NCI-H1930 (cell line): Measurements from ENCODE around the gene HMCN2.

Experiments used
- DNase-seq, 2 experiments: peaks; one replicate each; lab custom pipeline; 2025; lab: John Stamatoyannopoulos, UW

The HMCN2 gene

DNA sequence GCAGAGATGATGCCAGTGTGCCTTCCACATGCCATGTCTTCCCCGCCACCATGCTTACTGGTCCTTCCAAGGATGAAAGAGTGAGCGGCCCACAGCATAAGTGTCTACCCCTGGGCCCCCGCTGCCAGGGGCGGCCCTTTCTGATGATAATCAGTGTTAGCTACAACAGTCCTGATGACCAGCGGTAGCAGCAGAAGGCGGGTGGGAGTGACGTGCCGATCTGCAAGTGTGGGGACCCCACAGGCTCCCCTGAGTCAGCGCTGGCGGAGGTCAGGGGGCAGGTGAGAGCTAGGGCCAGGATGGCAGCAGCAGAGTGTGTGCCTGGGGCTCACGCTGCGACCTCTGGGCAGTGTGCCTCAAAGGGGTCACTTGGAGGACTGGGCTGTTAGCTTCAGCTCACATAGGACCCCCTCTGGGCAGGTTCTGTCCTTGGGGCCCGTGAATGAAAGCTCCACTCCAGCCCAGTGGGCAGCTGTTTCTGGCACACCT is 80.4 kb downstream of the HMCN2 start:
- DNase-seq: no peak

DNA sequence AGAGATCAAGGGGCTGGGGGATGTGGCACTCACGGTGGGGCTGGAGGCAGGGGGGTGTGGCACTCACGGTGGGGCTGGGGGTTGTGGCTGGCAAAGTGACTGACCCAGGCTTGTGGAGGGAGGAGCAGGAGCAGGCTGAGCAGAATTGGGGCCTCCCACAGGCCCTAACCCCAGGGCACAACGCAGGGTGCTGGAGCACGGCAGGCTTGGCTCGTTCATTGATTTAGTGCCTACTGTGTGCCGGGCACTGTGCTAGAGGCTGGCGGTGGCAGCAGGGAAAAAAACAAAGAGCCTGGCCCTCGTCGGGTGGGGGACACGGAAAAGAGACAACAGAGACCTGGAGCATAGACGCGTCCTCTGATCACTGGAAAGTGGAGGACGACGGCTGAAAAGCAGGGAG is 80.9 kb downstream of the HMCN2 start:
- no peak for DNase-seq

DNA sequence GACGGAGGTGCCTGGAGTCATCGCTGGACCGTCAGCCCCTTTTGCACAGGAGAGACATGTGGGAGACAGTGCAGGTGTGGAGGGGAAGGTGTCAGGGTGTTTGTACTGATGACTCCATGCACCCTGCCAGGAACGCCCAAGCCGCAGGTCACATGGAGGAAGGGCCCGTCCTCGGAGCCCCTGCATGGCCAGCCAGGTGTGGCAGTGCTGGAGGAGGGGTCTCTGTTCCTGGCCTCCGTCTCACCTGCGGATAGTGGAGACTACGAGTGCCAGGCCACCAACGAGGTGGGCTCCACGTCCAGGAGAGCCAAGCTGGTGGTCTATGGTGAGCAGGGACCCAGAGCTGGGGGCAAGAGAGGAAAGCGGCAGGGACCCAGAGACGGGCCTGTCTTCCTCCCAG is 81.5 kb downstream of the HMCN2 start:
- no peak for DNase-seq

DNA sequence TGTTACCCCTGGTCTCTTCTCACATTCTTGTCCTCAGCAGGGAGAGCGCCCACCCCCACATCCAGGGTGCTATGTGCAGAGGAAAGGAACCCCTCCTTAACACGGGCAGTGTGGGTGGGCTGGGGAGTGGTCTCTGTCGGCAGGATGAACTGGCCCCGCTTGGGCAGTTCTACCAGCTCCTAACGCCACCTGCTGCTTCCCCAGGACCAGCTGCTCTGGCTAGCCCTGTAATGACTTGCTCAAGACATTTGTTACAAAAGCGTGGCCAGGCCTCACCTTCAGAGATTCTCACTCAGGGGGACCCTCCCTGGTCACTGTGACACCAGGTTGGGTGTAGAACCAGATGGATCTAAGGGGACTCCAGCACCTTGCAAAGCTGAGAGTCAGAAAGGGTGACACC is 82.4 kb downstream of the HMCN2 start:
- no peak for DNase-seq

DNA sequence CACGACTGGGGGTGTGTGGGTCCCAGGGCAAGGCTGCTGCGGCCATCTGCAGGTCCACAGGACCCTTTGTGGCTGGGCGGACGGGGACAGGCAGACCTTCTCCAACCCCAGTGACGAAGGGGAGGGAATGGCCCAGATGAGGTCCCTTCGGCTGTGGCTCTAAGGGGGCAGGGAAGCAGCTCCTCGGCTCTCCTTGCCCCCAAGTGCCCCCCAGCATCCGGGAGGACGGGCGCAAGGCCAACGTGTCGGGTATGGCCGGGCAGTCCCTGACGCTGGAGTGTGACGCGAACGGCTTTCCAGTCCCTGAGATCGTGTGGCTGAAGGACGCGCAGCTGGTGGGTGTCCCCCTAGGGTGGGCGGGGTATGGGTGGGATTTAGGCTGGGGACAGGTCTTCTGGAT is 82.8 kb downstream of the HMCN2 start:
- DNase-seq: no peak

DNA sequence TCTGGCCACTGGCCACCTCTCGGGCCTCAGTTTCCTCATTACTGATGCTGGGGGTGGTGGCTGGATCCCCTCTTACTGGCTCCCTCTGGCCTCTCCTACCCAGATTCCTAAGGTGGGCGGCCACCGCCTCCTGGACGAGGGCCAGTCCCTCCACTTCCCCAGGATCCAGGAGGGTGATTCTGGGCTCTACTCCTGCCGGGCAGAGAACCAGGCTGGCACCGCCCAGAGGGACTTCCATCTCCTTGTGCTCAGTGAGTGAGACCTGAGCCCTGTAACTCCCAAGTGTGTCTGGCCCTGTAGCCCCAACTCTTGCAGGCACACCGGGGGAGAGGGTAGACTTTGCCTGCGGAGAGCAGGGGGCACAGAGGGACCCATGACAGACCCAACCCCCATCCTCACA is 83.3 kb downstream of the HMCN2 start:
- DNase-seq: no peak

DNA sequence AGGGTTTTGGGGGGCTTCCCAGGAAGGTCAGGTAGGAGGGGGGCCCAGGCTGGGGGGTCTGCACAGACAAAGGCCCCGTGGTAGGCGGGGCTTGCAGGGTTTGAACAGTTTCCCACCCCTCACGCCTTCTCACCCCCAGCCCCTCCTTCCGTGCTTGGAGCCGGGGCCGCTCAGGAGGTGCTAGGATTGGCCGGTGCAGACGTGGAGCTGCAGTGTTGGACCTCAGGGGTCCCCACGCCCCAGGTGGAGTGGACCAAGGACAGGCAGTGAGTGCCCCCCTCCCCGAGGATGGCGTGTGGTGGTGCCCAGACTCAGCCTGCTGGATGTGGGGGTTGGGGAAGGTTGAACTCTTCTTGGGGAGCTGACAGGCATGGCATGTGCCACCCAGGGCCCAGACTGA is 83.8 kb downstream of the HMCN2 start:
- no peak for DNase-seq

DNA sequence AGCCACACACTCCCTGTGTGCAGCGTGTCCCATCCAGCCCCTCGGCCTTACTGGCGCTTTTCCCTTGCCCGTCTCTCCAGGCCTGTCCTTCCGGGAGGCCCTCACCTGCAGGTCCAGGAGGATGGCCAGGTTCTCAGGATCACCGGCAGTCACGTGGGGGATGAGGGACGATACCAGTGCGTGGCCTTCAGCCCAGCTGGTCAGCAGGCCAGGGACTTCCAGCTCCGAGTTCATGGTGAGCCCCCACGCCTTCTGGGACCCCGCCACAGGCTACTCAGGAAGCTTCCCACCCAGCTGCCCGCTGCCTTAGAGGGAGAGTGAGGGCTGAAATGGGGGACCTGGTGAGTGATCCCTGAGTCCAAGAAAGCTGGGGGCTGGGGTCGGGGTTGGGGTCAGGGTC is 85.8 kb downstream of the HMCN2 start:
- no peak for DNase-seq

DNA sequence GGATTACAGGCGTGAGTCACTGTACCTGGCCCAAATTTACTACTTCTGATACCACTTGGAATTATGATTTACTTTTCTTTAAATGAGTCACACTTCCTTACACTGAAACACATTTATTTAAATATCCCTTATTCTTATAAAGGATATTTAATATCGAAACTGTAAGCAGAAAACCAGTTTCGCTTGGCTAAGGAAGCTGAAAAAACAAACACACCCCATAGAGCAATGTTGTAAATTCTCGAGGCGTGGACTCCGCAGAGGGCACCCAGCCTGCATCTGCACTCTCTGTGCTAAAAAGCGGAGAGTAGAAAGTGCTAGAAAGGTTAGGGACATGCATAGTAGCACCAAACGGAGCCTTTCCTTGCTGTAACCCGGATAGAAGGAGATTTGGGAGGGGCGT is 86.5 kb downstream of the HMCN2 start:
- DNase-seq: no peak

DNA sequence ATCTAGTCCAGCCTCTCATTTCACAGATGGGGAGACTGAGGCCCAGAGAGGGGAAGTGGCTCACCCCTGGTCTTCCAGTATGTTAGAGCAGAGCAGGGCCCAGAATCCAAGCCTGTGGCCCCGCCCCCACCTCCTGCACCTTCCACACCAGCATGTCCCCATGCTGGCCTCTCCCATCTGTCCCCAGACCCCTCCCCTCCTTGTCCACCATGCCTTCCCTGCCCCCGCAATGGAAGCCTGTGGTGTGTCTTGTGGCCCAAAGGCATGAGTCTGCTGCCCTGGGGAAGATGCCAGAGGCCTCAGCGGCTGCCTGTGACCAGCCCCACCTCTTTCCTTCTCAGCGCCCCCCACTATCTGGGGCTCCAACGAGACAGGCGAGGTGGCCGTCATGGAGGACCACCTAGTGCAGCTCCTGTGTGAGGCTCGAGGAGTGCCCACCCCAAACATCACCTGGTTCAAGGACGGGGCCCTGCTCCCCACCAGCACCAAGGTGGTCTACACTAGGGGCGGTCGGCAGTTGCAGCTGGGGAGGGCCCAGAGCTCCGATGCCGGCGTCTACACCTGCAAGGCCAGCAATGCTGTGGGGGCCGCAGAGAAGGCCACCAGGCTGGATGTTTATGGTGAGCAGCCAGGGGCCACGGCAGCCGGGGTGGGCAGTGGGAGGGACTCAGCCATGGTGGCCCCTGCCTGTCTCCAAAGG is 87.2 kb downstream of the HMCN2 start:
- DNase-seq: no peak

DNA sequence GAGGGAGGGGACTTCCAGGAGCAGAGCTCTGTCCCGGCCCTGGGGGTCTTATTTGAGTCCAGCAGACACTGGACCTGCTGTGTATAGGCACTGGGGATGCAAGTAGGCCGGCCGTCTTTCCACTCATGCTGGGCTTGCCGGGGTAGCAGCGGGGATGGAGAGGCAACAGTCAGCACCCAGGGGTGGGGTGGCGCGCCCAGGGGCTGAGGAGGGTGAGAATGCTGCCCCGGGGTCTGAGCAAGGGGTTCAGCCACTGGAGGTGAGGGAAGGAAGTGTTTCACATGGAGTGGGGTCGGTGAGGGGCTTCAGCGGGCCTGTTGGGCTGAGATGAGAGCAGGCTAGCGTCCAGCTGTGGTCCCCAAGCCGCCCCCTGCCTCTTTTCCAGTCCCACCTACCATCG is 88.8 kb downstream of the HMCN2 start:
- no peak for DNase-seq

DNA sequence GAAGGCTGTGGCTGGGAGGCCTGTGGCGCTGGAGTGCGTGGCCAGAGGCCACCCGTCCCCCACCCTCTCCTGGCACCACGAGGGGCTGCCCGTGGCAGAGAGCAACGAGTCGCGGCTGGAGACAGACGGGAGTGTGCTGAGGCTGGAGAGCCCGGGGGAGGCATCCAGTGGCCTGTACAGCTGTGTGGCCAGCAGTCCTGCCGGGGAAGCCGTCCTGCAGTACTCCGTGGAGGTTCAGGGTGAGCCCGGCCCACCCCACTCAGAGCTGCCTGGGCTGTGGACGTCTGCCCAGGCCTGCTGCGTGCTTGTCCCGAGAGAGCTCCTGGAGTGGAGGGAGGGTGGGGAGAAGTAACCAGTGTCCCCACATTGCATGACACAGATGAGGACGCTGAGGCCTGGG is 89.2 kb downstream of the HMCN2 start:
- DNase-seq: no peak

DNA sequence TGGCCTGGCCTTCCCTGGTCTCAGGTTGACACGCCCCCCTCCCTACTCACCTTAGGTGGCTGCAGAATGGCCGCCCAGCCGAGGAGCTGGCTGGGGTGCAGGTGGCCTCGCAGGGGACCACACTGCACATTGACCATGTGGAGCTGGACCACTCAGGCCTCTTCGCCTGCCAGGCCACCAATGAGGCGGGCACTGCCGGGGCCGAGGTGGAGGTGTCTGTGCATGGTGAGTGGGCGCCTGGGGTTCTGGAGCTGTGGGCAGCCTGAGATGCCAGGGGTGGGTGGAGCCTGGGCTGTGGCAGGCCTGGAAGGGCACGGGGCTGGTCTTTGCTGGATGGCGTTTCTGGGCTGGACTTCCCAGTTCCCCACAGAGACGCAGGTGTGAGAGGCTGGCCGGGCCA is 90.5 kb downstream of the HMCN2 start:
- no peak for DNase-seq

DNA sequence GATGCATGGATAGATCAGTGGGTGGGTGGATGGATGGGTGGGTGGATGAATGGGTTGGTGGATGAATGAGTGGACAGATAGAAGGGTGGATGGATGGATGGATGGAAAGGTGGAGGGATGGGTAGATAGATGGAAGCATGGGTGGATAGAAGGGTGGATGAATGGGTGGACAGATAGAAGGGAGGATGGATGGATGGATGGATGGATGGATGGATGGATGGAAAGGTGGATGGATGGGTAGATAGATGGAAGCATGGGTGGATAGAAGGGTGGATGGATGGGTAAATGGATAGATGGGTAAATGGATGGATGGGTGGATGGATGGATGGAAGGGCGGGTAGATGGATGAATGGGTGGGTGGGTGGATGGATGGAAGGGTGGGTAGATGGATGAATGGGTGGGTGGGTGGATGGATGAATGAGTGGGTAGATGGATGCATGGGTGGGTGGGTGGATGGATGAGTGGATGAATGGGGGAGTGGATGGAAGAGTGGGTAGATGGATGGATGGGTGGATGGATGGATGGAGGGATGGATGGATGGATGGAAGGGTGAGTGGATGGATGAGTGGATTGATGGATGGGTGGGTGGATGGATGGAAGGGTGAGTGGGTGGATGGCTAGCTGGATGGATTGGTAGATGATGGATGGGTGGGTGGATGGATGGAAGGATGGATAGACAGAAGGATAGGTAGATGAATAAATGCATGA is 91.5 kb downstream of the HMCN2 start:
- DNase-seq: no peak

DNA sequence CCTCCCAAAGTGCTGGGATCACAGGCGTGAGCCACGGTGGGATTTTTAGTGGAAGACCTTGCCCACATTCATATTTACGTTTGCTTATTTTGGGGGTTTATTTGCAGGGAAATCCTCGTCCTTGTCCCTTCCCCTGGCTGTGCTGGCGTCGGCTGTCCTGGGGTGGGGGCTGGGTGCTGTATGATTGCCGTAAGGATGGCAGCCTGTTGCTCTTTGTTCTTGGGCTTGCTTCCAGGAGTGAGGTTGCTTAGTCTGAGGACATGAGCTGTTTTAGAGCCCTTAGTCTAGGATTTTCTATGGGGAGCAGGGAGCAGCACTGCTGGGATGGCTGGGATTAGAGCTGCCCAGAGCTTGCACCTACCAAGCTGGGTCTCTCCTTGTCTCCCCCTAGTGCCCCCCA is 93.4 kb downstream of the HMCN2 start:
- DNase-seq: no peak

DNA sequence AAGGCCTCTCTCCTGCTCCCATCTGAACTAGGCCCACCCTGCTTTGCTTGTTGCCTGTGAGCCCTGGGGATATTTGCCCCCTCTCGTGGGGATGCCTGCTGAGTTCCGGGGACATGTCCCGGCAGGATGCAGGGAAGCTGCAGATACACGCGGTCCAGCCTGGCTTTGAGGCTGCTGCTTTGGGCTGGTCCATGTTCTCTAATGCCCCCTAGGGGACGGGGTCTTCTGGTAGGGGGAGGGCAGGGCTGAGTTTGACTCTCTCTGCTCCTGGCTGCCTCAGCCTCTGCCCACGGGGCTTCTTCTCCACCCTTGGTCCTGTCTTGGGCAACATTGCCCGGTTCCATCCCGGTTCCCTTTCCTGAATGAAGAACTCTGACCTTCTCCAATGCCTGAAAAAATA is 94.3 kb downstream of the HMCN2 start:
- no peak for DNase-seq

DNA sequence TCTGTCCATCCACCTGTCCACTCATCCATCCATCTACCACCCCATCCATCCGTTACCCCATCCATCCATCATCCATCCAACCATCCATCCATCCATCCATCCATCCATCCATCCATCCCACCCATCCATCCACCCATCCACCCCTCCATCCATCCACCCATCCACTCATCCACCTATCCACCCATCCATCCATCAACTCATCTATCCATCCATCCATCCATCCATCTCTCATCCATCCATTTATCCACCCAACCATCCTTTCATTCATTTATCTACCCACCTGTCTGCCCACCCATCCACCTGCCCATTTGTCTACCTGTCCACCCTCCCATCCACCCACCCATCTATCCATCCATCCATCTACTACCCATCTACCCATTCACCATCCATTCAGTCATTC is 95.1 kb downstream of the HMCN2 start:
- no peak for DNase-seq

DNA sequence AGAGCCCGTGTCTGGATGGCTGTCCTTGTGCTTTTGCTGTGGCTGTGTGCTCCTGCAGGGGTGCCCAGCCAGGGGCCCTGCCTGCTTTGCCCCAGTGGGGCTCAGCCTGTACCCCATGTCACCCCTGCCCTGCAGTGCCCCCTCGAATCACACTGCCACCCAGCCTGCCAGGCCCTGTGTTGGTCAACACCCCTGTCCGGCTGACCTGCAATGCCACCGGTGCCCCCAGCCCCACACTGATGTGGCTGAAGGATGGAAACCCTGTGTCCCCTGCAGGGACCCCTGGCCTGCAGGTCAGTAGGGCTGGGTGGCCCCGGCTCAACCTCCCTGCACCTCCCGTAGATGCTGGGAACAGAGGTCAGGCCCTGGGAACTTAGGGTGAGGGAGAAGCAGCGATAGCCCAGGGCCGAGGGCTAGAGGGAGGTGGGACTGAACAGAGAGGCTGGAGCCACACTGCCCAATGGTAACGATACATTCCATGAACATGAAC is 96.4 kb downstream of the HMCN2 start:
- DNase-seq: no peak

DNA sequence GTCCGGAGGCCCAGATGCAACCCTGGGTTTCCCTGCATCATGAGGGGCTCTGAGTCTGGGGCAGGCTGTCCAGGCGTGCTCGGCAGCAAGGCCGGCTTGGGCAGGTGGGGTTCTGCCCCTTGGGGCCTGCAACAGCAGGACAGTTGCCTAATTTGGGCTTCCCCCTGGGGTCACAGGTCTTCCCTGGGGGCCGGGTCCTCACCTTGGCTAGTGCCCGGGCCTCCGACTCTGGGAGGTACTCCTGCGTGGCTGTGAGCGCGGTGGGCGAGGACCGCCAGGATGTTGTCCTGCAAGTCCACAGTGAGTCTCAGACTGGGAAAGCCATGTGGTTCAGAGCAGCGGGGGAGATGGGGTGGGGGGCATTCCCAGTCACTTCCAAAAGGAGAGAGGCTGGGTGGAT is 97.1 kb downstream of the HMCN2 start:
- no peak for DNase-seq

DNA sequence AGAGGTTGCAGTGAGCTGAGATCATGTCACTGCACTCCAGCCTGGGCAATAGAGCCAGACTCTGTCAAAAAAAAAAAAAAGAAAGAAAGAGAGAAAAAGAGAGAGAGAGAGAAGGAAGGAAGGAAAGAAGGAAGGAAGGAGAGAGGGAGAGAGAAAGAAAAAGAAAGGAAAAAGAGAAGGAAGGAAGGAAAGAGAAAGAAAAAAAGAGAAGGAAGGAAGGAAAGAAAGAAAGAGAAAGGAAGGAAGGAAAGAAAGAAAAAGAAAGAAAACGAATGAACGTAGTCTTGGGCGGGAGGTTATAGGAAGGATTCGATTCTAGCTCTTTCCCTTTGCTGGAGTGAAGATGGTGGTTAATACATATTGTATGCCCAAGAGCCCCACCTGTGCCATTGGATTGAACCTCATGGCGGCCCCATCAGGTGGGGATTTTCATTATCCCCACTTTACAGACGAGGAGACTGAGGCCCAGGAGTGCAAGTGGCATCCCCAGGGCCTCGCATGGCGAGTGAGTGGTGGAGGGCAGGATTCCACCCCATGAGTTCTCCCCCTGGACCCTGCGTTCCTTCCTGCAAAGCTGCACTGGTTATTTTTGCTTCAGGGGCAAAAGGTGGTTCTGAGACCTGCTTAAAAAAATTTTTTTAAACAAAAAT is 98.3 kb downstream of the HMCN2 start:
- no peak for DNase-seq

DNA sequence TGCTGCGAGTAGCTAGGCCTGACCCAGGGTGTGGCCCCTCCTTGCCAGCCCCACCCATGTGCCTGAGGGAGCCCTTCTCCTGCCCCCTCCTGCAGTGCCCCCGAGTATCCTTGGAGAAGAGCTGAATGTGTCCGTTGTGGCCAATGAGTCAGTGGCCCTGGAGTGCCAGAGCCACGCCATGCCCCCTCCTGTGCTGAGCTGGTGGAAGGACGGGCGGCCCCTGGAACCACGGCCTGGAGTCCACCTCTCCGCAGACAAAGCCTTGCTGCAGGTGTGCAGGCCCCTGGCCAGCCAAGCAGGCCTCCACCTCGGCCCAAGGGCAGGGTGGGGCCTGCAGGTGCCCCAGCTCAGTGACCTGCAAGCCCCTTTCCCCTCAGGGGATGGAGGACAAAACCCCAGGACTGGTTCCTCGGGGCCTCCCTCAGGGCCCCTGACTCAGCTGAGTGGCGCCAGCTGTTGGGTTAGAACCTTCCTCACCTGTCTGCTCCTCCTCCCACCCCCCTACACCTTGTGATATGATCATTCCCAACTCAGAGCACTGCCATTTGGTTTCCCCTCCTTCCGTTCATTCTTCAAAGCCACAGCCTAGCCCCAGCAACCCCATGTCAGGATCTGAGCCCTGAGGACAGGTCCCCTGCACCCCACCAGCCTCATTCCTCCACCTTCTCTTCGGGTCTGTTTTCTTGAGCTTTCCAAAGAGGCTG is 99.2 kb downstream of the HMCN2 start:
- DNase-seq: no peak

DNA sequence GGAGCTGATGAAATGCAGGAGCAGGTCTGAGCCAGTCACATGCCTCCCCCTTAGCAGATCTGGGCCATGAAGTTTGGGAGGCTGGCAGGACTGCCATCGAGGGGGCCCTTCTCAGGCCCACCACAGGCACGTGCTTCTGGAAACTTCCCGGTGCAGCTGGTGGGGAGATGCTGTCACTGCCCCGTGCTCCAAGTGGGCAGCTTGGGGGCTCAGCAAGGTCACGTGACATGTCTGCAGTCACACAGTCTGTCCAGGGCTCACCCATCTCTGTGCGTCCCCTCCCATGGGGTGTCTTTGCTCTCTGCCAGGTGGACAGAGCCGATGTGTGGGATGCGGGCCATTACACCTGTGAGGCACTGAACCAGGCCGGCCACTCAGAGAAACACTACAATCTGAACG is 99.8 kb downstream of the HMCN2 start:
- no peak for DNase-seq

DNA sequence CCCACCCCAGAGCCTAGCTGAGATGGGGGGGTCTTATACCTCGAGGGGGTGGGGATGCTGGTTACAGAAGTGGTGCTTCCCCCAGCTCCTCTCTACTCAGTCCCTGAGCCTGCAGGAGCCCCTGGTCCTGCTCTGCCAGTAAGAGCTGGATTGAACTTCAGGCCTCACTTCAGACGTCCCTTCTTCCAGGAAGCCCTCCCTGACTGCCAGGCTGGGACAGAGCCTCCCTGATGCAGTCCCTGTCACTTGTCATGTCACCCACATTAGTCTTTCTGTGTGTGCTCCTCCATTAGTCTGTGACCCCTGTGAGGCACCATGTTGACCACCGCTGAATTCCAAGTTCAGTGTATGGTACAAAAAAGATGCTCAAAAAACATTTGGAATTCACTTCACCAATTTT is 100.5 kb downstream of the HMCN2 start:
- no peak for DNase-seq
